OCI-M1 (cell line): ENCODE data around the gene VILL.

ENCODE experiments used
- DNase-seq: peaks from one replicate; lab custom pipeline; 2025; lab: John Stamatoyannopoulos, UW

VILL gene

DNA sequence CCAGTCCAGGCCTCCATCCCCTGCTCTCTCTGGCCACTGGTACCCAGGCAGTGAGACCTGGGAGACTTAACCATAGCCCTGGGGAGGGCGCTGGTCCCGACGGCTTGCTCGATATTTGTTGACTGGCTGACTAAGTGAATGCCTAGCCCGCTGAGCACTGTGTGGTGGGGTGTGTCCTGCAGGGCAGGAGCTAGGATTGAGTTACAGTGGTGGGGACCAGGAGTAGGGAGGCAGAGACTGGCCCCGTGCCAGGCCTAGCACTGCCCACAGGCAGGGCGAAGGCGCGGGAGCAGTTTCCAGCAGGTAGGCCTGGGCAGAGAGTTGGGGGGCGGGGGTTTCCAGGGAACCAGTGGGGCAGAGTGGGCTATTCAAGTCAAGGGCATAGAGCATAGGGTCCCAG lies at the start of gene VILL:
VILL (plus strand) TSS at position 260 of the 400 bp plus-strand sequence. CDS start 2,887 bp downstream, outside the sequence.
- DNase-seq: no peak

DNA sequence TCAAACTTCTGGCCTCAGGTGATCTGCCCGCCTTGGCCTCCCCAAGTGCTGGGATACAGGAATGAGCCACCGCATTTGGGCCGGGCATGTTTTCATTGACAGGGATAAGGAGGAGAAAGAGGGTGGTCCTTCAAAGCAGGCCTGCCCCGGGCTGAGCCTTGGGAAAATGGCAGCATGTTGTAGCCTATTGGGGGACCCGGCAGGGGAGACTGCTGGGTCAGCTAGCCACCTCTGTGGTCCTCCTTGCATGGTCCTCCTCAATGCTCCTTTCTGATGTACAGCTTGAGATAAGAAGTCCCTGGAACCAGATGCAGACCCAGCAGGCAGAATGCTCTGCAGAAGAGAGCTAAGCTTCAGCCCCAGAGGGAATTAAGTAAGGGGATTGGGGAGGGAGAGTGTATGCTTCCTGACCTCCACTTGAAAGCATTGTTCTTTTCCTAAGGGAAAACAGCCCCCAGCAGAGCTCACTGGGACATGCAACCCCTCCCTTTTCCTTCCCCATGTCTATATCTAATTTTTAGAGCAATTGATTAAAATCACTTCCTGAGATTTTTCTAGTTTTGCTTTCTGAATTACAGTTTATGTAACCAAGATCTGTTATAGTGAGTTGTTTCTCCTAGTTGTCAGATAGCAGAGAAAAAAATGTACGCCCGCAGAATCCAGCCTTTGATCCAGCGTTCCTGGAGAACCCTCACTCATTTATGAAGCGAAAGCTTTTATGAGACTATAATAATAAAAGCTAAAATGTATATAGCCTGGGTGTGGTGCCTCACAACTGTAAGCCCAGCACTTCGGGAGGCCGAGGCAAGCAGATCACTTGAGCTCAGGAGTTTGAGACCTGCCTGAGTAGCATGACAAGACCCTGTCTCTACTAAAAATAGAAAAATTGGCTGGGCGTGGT lies 48.7 kb upstream of the VILL start:
- DNase-seq: no peak

DNA sequence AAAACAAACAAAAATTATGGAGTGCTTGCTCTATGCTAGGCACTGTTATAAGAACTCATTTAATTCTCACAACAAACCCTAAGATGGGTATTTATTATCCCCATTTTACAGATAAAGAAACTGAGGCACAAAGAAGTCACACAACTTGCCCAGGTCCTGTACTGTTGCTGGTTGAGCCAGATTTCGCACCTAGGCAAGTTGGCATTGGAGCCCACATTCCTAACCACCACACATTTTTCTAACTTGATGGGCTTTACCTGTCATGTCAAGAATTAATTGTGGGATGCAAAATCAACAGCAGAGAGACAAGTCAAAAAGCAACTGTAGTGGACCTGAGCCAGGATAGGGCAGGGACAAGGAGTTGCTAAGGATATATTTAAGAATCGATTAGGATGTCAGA lies 47.9 kb upstream of the VILL start:
- DNase-seq: no peak

DNA sequence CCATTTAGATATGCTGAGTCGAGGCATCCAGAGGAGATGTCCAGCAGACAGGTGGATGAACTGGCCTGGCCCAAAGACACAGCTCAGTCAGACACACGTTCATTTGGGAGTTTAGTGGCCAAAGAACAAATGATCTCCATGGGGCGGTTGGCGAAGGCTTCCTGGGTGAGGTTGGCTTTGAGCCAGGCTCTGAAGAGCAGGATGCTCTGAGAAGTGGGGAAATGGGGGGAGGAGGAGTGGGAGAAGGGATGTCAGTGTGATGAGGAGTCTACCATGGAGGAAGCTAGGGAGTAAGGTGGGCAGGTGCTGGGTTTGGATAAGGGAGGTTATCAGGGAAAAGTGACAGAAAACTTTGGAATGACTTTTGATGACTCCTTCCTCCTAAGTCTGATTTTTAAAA lies 47.5 kb upstream of the VILL start:
- no peak for DNase-seq

DNA sequence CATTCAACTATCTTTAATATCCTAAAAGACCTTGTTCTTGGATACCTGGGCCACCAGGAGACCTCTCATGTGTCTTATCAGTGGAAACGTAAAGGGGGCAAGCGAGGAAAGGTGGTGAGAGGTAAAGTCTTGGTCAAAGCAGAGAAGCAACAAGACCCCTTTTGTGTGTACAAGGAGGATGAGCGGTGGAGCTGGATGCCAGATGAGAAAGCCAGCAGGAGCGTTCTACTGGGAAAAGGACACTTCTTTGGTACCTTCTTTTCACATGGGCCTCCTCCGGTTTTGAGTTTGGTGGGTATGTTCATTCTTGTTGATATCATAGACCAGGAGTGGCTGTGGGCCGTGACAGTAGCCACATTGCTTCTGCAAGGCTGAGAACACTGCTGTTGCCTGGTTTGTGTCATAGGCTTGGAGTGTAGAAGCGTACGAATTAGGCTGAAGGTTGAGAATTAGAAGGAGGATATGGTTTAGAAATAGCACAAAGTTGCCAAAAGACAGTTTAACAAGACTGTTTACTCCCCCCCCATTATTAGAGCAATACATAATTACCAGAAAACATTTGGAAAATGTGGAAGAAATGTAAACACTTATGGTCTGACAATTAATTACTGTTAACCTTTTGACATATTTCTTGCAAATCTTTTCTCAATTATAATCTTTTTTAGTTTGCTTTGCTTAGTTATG lies 46.8 kb upstream of the VILL start:
- no peak for DNase-seq

DNA sequence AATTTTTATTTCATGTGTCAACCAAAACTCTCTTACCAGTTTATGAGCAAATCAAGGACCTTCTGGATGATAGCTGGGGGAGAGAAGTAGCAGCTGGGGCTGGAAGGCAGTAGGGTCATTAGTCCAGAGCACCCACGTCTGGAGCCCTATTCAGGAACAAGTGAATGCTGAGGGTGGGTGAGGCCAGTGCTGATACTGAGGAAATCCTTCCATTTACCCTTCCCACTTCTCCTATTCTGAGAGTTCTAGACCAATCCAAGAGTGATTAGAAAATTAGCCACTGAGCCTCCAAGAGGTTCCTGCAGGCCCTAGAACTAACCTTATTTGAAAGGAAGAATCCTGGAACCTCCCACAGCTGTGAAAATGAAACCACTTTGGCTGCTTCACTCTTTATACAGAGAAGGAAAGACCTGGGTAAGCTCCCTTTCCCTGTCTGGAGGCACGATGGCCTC lies 46.2 kb upstream of the VILL start:
- peak; percentile 19 for DNase-seq

DNA sequence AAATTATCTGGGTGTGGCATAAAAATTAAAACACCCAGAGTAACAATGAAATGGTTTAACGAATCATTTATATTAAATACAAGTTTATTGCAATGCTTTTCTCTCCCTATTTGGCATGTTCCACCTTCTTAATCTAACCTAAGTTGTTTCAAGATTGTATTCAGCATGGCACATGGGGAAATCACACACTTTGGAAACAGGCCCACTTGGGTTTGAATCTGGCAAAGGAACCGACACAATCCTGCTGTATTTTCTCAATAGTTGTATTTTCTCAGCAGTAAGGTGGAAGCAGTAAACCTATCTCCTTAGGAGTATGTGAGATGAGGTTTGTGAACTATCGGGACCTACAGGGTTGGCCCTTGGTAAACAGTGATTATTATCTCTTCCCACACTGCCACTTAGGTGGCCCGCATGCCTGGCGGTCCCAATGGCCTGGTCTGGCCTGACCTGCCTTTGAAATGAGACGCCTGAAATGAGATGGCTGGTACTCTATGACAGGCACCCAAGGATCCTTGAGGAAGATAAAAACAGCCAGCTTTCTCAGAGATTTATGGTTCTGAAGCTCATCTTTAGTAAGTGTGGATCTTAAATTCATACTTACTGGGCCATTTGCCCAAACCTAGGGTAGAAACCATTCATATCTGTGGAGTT lies 45.3 kb upstream of the VILL start:
- DNase-seq: no peak

DNA sequence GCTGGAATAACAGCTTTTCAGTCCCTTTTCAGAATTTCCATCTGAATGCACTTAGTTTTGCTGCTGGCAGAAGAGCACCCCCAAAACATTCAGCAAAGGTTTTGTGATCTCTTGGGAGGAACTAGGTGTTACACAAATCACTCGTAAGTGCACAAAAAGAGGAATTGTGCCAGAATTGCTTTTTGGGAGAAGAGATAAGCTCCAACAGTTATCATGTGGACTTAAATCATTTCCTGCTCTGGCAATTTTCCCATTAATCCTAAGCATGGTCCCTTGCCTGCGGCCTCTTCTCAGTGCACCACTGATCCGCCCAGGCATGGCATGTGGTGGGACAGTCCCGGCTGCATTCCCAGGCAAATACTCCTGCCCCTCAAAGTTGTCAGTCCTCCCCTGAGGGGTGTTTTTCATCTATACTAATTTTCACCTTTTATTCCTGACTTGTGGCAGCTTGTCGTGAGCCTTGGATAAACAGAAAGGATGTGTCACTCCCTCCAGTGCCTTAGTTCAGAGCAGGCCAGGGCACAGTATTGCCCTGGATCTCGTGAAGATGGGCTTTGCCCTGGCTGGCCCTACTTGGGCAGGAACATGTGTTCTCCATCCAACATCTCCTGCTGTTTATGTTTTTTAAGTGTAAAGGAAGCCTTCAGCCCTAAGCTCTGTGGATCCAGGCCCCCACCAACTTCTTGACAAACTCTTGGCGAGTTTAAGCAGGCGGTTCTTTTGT lies 44.6 kb upstream of the VILL start:
- peak; percentile 8 for DNase-seq

DNA sequence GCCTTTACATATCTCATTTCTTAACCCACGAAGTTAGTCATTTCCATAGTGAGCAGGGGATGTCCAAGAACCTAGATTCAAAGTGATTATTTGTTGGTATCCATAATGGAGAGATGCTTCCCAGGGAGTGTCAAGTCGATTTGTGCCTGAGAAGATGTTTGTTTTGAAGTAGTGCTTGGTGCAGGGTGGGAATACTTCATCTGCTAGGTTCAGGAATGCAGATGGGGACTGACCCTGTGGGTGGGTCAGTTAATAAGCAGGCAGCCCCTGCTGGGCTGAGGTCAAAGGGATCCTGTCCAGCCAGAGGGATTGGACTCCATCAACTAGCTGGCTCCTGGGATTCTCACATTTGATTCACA lies 44.1 kb upstream of the VILL start:
- no peak for DNase-seq

DNA sequence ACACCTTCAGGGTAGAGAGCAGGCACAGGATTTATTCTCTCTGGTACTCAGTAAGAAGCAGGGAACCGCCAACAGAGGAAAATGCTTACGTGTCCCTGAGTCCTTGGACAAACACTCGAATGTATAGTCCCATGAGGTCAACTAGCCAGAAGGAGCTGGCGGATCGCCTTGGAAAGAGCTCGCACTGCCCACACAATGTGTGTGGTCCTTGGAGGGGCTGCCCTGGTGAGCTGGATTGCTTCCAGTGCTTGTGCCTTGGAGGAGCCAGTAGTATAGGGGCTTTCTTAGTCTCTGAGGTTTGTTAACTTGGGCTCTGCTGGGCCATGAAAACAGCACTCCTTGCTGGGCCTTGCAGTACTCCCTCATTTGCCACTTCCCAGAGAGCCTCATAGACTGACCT lies 40.7 kb upstream of the VILL start:
- no peak for DNase-seq

DNA sequence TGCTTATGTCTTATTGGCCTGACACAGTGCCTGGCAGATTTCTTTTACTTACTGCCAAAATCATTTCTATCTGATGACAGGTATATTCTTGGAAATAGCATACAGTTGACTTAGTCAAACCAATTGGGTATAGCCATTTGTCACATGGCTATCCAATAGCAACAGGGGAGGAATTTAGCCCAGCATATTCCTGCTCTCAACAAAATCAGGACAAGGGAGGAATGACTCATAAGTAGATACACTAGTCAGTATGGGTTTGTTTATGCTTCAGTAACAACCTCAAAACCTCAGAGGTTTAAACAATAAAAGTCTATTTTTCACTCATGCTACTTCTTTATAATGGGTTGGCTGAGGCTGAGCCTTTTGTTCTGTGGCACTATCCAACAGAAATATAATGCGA lies 38.0 kb upstream of the VILL start:
- DNase-seq: no peak

DNA sequence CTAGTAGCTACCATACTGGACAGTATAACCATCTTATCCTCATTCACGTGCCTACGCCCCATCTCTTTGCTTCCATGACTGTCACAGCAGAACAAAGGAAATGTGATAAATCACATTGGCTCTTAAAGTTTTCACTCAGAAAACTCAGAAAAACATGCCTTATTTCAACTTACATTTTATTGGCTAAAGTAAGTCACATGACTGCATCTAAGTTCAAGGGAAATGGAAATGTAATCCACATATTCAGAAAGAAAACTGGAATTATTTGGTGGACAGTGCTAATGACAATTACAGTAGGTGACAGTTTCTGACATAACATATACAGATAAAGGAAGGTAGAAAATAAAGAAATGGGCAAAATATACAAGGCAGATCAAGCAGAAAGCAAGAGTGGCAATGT lies 37.4 kb upstream of the VILL start:
- DNase-seq: no peak

DNA sequence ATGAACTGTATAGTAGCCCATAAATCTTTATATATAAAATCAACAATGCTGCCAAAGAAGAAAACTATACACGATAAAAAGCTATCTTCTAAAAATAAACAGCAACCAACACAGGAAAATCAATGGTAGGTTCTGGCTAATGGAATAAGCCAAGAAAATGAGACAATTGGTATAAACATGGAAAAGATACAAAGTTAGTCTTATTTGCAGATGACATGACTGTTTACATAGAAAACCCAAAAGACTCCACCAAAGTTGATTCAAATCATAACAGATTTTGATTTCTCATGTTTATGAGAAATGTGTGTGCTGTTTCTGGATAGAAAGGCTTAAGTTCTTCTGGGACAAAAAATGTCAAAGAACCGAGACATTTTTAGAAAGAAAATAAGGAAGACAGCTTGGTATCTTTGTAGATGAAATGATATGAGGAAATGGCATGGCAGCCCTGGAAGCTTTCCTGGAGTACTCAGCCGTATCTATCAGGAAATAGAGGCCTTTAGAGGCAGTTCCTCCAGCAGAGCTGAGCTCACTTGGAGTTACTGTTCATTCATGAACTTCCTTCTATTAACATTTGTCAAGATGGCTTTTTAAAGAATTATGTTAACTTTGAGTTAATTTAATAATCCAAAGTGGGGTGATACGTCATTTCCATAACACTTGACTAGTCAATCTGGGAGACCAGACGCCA lies 36.7 kb upstream of the VILL start:
- no peak for DNase-seq

DNA sequence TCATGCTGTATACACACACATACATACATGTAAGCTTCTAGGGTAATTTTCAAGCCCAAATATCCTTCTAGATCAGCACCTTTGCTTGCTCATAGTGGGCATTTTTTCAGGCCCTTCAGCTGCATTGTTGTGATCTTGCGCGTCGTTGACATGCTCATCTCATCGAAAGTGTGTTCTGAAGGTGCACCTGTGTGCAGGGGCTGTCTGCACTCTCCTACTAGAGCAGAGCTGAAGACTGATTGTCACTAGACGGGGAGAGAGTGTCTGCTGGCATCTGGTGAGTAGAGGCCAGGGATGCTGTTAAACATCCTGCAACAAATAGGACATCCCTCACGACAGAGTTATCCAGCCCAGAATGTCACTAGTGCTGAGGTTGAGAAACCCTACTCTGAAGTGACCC lies 35.7 kb upstream of the VILL start:
- DNase-seq: no peak

DNA sequence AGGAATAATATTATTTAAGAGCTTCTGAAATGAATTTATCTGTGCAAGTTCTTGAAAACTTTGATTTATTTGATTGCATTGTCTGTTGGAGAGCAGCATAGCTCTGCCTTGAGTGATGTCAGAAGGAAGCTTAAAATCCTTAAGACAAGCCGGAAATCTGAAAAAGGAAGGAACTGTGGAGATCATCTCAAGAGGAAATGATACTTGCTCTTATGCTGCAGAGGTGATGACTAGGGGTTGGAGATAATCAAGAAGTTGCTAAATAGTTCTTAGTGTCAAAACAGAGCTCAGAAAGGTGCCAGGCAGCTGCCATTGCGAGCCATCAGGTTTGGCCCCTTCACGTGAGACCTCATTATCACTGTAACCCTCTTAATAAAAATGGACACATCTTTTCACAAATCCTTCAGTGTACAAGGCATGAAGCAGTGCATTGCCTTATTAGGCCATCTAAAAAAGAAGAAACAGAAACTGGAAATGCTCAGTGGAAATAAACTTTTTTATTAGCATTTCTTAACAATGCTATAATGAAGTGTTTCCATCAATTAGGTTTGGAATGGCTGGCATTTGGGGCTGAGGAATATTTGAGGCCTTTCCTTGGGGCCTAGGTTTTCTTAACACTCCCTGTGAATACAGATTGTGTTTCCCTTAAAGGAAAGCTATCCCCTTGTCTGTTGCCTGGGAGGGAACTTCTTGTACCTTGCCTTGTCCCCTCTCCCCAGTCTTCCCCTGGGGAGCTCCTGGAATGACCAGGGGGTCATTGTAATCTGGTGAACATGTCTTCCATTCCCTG lies 34.5 kb upstream of the VILL start:
- DNase-seq: no peak

DNA sequence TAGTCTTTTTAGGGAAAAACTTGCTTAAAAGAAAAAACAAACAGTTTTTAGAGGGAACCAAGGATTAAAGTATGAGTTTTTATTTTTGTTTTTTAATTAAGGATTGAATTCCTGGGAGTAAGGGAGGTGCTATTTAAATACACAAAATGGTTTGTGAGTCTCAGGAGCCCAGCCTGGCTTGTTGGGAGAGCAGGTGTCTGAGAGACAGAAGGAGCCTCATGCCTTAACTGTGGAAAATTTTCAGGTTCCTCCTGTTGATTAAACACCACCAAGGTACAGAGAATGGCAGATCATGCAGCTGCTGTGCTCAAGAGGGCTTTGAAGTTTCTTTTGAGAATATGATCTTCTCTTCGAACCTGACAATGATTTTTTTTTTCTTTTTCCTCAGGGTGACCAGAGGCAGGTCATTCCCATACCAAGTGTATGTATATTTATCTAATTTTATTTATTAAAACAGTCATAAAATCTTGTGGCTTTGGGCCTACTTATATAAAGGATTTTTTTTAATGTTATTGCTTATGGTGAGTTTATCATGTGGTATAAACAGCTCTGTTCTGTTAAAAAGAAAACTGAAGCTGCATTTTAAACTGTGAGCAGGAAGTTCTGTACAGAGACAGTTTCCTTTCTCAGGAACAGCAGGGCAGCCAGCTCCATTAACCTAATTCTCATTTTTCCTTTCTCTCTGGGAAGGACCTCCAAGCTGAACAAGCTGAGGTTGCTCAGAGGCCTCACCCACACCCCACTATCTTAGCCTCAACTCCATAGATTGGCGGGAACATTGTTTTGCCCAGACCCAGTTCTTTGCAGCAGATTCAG lies 33.7 kb upstream of the VILL start:
- no peak for DNase-seq

DNA sequence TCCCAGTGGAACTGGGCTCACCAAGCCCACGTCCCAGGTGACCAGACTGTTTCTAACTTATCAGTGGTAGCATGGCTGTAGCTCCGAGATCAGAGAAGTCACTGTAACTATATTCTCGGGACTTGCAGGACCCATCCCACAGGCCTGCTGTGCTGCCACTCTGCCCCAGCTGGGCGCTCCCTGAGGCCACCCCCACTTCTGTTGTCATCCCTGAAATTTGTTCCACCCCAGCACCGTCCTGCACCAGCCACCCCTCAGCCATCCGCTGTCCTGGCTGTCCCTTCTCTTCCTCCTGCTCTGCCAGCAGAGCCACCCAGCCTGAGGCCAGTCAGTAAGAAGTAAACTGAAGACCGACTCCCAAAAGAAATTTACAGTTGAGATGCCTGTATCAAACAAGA lies 33.0 kb upstream of the VILL start:
- no peak for DNase-seq

DNA sequence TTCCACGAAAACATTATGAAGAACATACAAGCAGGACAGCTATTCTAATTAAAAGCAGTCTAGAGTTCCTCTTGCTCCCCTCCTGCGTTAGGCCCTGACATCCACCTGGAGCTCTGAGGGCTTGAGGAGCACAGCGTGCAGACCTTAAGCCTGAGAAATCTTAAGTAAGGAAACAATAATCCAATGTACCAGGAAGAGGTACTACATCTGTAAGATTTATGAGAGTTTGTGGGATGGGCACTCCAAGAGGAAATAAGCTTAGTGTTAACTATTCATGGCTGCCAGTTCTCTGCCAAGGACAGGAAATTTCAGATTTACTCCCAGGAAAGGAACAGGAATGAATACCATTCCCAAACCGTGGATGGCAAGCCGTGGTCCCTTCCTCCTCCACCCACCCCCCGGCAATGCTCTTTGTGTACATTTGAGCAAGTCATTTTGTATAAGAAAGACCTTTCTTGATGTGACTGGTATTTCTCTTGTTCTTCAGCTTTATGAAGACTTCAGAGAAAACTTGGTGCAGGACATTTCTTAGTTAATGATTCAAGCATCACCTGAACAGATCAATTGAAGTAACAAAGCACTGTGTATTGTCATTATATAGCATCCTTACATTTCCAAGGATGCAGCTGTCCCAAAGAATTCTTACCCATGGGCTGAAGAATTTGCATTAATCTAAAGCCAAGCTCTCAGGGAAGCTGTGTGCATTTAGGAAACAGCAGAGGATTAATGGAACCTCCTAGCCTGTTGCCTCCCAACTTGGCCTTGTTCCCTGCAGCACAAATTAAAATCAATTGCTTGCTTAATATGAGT lies 28.8 kb upstream of the VILL start:
- no peak for DNase-seq

DNA sequence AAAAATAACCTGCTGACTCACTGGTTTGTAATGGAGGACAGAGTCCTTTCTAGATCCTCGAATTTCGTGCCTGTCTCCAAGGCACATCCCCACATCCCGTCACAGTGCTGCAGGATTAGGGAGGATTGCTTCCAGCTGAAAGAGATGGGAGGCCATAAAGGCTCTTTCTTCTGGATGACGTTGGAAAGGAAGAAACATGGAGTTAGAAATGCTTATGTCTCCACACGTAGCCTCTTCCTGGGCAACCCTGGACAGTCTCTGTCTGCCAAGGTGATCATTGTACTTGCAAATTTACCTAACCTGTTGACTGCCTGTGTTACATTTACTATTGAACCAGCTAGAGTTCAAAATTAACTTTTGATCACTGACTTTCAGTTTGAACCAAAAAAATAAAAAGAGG lies 27.6 kb upstream of the VILL start:
- DNase-seq: no peak
